ENCODE data around the gene TCF7L1. TPM values are rescaled to one million over a fixed set of nuclear protein-coding genes. Genes with fewer than 3 reads are reported as not detected.

Gene TCF7L1
- polyA plus RNA-seq (2013), result 0.51 TPM

DNA sequence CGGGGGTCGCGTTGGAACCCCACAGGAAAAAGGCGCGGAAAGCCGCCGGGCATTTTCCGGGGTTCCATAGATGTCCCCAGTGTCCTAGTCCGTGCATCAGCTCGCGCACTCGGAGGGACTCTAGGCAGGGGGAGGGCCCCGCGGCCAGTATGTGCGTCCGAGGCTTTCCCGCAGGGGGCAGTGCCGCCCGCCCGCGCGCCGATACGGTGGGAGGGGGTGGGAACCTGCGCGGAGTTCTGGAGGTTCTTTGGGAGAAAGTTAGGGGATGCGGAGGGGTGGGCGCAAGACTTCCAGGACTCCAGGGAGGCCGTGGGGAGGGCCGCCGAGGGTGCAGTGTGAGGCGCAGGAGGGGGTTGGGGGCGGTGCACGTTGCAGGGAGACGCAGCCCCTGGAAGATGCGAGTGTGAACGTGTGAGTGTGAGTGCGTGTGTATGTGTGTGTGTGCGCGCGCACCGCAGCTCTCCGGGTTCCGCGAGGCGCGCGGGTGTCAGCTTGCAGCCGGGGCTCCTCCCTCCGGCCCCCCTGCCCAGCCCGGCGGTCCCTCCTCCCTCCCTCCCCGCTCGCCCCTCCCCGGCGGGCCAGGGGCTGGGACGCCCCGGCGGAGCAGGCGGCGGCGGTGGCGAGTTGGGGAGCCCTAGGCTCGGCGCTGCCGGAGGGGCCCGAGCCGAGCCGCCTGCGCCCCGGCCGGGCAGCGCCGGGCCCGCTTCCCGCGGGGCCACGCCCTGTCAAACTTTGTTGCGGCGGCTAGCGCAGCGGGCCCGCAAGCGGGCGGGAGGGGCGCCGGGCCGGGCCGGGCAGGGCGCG, at the start of gene TCF7L1:
TCF7L1 (plus strand) TSS at position 559 of the 804 bp plus-strand sequence. CDS start 293 bp downstream, outside the sequence.
- ChIA-PET POLR2A (no interaction called here), CTCF (interaction anchor here (0.5 to 2.9 kb wide), 7 partner anchors 8 to 165 kb away, joined by 3 to 9 read pairs (median 5); no protein-coding TSS in a partner anchor)
- H3K9me3 ChIP-seq (ENCODE audit: control extremely low read depth in 1 of 5, control insufficient read depth in 4 of 5, insufficient read depth in 2 of 5, low read depth in 1 of 5, low read length in 4 of 5), result no peaks in the 10 kb centered on the region
- H3K4me3 ChIP-seq (ENCODE audit: control insufficient read depth in 1 of 7, extremely low read depth in 1 of 7, insufficient read depth in 4 of 7, low read depth in 2 of 7, low read length in 6 of 7), result peak within 1 kb of the TSS; percentile 17 to 76 (median 61)
- peaks cover 12 to 71% (median 31%) of the 10 kb centered on the region in 5 experiments for H3K27me3 ChIP-seq (replicated peaks in 2 of 5; ENCODE audit: control insufficient read depth in 4 of 5, insufficient read depth in 5 of 5, low read length in 4 of 5)
- peak; percentile 47 to 74 (median 70) for DNase-seq
- WGBS (ENCODE audit: insufficient coverage), result under 1% methylated on average over 52 of the region's 91 CpGs
- no peaks in the 10 kb centered on the region for H3K36me3 ChIP-seq (ENCODE audit: control insufficient read depth in 4 of 4, insufficient read depth in 4 of 4, low read length in 3 of 4)
- peaks cover 0 to 26% (median 22%) of the 10 kb centered on the region in 4 experiments for H3K4me1 ChIP-seq (ENCODE audit: control extremely low read depth in 1 of 4, control insufficient read depth in 4 of 4, insufficient read depth in 4 of 4, low read length in 3 of 4)
- no peak within 1 kb of the TSS for H3K27ac ChIP-seq (ENCODE audit: insufficient read depth in 1 of 2, low read depth in 1 of 2, low read length in 2 of 2, poor library complexity in 1 of 2, severe bottlenecking in 2 of 2)

- ChIA-PET POLR2A (interaction anchor here (0.5 to 0.7 kb wide), 2 partner anchors 24 to 594 kb away, joined by 3 to 4 read pairs; no protein-coding TSS in a partner anchor), CTCF (interaction anchor here (1.4 kb wide), 1 partner anchor 213 kb away, joined by 3 read pairs; no protein-coding TSS in a partner anchor)
- Histone ChIP-seq H3K9me3 (ENCODE audit: control extremely low read depth in 1 of 5, control insufficient read depth in 4 of 5, insufficient read depth in 2 of 5, low read depth in 1 of 5, low read length in 4 of 5) (peaks cover 3 to 12% (median 8%) of the 10 kb centered on the region in 5 experiments), H3K27ac (ENCODE audit: insufficient read depth in 1 of 2, low read depth in 1 of 2, low read length in 2 of 2, poor library complexity in 1 of 2, severe bottlenecking in 2 of 2) (no peak overlapping the region), H3K4me1 (ENCODE audit: control extremely low read depth in 1 of 4, control insufficient read depth in 4 of 4, insufficient read depth in 4 of 4, low read length in 3 of 4) (no peaks in the 10 kb centered on the region), H3K4me3 (ENCODE audit: control insufficient read depth in 1 of 7, extremely low read depth in 1 of 7, insufficient read depth in 4 of 7, low read depth in 2 of 7, low read length in 6 of 7) (no peak overlapping the region), H3K36me3 (ENCODE audit: control insufficient read depth in 4 of 4, insufficient read depth in 4 of 4, low read length in 3 of 4) (no peaks in the 10 kb centered on the region), H3K27me3 (replicated peaks in 2 of 5; ENCODE audit: control insufficient read depth in 4 of 5, insufficient read depth in 5 of 5, low read length in 4 of 5) (peaks cover 0 to 3% (median 2%) of the 10 kb centered on the region in 5 experiments)
- WGBS (ENCODE audit: insufficient coverage), result 100% methylated on average over 1 of the region's 3 CpGs
- no peak for DNase-seq
Measured at GRCh38 chr2:85085563-85085962, 47.6 kb upstream of the TCF7L1 start.

DNA sequence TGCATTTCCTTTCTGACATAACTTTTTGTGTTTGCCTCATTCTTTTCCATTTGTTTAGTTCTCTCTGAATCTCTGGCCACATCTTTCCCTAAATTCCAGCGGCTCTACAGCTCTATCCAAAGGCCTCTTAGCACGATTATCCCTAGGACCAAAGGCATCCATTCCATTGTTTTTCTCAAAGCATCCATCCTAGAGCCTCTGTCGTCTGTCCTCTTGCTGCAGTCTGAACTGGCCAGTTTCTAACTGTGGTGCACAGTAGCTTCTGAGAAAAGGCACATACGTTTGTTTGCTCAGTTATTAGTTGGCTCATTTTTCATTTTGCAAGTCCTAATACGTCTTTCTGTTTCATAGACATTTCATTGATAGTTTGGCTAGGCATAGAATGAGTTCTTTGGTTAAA, 45.7 kb upstream of the TCF7L1 start:
- Histone ChIP-seq H3K4me1 (ENCODE audit: control extremely low read depth in 1 of 4, control insufficient read depth in 4 of 4, insufficient read depth in 4 of 4, low read length in 3 of 4) (no peaks in the 10 kb centered on the region), H3K27ac (ENCODE audit: insufficient read depth in 1 of 2, low read depth in 1 of 2, low read length in 2 of 2, poor library complexity in 1 of 2, severe bottlenecking in 2 of 2) (no peak overlapping the region), H3K9me3 (ENCODE audit: control extremely low read depth in 1 of 5, control insufficient read depth in 4 of 5, insufficient read depth in 2 of 5, low read depth in 1 of 5, low read length in 4 of 5) (peaks cover 0 to 6% (median 2%) of the 10 kb centered on the region in 5 experiments), H3K36me3 (ENCODE audit: control insufficient read depth in 4 of 4, insufficient read depth in 4 of 4, low read length in 3 of 4) (no peaks in the 10 kb centered on the region), H3K4me3 (ENCODE audit: control insufficient read depth in 1 of 7, extremely low read depth in 1 of 7, insufficient read depth in 4 of 7, low read depth in 2 of 7, low read length in 6 of 7) (no peak overlapping the region), H3K27me3 (replicated peaks in 2 of 5; ENCODE audit: control insufficient read depth in 4 of 5, insufficient read depth in 5 of 5, low read length in 4 of 5) (peaks cover 0 to 3% (median 2%) of the 10 kb centered on the region in 5 experiments)
- DNase-seq, result no peak
- ChIA-PET CTCF (interaction anchor here (0.7 kb wide), 1 partner anchor 26 kb away, joined by 3 read pairs; no protein-coding TSS in a partner anchor), POLR2A (no interaction called here)
- 96% methylated on average over 4 of the region's 5 CpGs for WGBS (ENCODE audit: insufficient coverage)

- CTCF ChIA-PET, result interaction anchor here (1.4 kb wide), 1 partner anchor 30 kb away, joined by 3 read pairs; no protein-coding TSS in a partner anchor
- no peak for DNase-seq
- WGBS (ENCODE audit: insufficient coverage), result 100% methylated on average over 2 of the region's 2 CpGs
- Histone ChIP-seq H3K36me3 (ENCODE audit: control insufficient read depth in 4 of 4, insufficient read depth in 4 of 4, low read length in 3 of 4) (no peaks in the 10 kb centered on the region), H3K9me3 (ENCODE audit: control extremely low read depth in 1 of 5, control insufficient read depth in 4 of 5, insufficient read depth in 2 of 5, low read depth in 1 of 5, low read length in 4 of 5) (peaks cover 0 to 3% (median 0%) of the 10 kb centered on the region in 5 experiments), H3K27me3 (replicated peaks in 2 of 5; ENCODE audit: control insufficient read depth in 4 of 5, insufficient read depth in 5 of 5, low read length in 4 of 5) (peaks cover 0 to 2% (median 0%) of the 10 kb centered on the region in 5 experiments), H3K4me1 (ENCODE audit: control extremely low read depth in 1 of 4, control insufficient read depth in 4 of 4, insufficient read depth in 4 of 4, low read length in 3 of 4) (no peaks in the 10 kb centered on the region), H3K27ac (ENCODE audit: insufficient read depth in 1 of 2, low read depth in 1 of 2, low read length in 2 of 2, poor library complexity in 1 of 2, severe bottlenecking in 2 of 2) (no peak overlapping the region), H3K4me3 (ENCODE audit: control insufficient read depth in 1 of 7, extremely low read depth in 1 of 7, insufficient read depth in 4 of 7, low read depth in 2 of 7, low read length in 6 of 7) (no peak overlapping the region)
- POLR2A ChIA-PET, result no interaction called here
Measured at GRCh38 chr2:85088921-85089320, 44.3 kb upstream of the TCF7L1 start.

- 83% methylated on average over 6 of the region's 6 CpGs for WGBS (ENCODE audit: insufficient coverage)
- Histone ChIP-seq H3K27me3 (replicated peaks in 2 of 5; ENCODE audit: control insufficient read depth in 4 of 5, insufficient read depth in 5 of 5, low read length in 4 of 5) (peaks cover 0 to 2% (median 0%) of the 10 kb centered on the region in 5 experiments), H3K4me3 (ENCODE audit: control insufficient read depth in 1 of 7, extremely low read depth in 1 of 7, insufficient read depth in 4 of 7, low read depth in 2 of 7, low read length in 6 of 7) (no peak overlapping the region), H3K36me3 (ENCODE audit: control insufficient read depth in 4 of 4, insufficient read depth in 4 of 4, low read length in 3 of 4) (no peaks in the 10 kb centered on the region), H3K9me3 (ENCODE audit: control extremely low read depth in 1 of 5, control insufficient read depth in 4 of 5, insufficient read depth in 2 of 5, low read depth in 1 of 5, low read length in 4 of 5) (peaks cover 0 to 3% (median 0%) of the 10 kb centered on the region in 5 experiments), H3K27ac (ENCODE audit: insufficient read depth in 1 of 2, low read depth in 1 of 2, low read length in 2 of 2, poor library complexity in 1 of 2, severe bottlenecking in 2 of 2) (no peak overlapping the region), H3K4me1 (ENCODE audit: control extremely low read depth in 1 of 4, control insufficient read depth in 4 of 4, insufficient read depth in 4 of 4, low read length in 3 of 4) (no peaks in the 10 kb centered on the region)
- ChIA-PET POLR2A (no interaction called here), CTCF (interaction anchor here (1.4 kb wide), 1 partner anchor 29 kb away, joined by 3 read pairs; no protein-coding TSS in a partner anchor)
- DNase-seq, result peak in 1 of 3 donors; percentile 10
Measured at GRCh38 chr2:85089585-85089984, 43.6 kb upstream of the TCF7L1 start.

DNA sequence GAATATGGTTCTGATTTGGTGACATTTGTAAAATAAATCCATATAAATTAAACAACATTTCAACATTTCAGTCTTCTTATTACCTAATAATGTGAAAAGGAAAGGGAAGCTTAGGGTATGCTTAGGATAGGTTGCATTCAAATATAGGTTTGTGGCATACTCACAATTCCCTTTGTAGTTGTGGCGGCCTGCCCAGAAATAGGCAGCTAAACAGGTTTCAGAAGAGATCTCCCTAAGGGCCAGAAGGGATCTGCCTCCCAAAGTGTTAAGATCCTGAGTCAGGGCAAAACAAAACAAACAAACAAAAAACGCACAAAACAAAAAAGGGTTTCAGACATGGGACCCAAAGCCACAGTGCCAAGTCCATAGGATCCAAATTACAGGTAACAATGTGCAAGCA, 41.4 kb upstream of the TCF7L1 start:
- CTCF ChIA-PET, result no interaction called here

GRCh38 chr2:85095094-85095493, 38.1 kb upstream of the TCF7L1 start:
- 89% methylated on average over 1 of the region's 2 CpGs for WGBS (ENCODE audit: insufficient coverage)
- Histone ChIP-seq H3K27me3 (replicated peaks in 2 of 5; ENCODE audit: control insufficient read depth in 4 of 5, insufficient read depth in 5 of 5, low read length in 4 of 5) (no peaks in the 10 kb centered on the region), H3K4me3 (ENCODE audit: control insufficient read depth in 1 of 7, extremely low read depth in 1 of 7, insufficient read depth in 4 of 7, low read depth in 2 of 7, low read length in 6 of 7) (no peak overlapping the region), H3K36me3 (ENCODE audit: control insufficient read depth in 4 of 4, insufficient read depth in 4 of 4, low read length in 3 of 4) (no peaks in the 10 kb centered on the region), H3K9me3 (ENCODE audit: control extremely low read depth in 1 of 5, control insufficient read depth in 4 of 5, insufficient read depth in 2 of 5, low read depth in 1 of 5, low read length in 4 of 5) (peaks cover 0 to 3% (median 0%) of the 10 kb centered on the region in 5 experiments), H3K4me1 (ENCODE audit: control extremely low read depth in 1 of 4, control insufficient read depth in 4 of 4, insufficient read depth in 4 of 4, low read length in 3 of 4) (no peaks in the 10 kb centered on the region), H3K27ac (ENCODE audit: insufficient read depth in 1 of 2, low read depth in 1 of 2, low read length in 2 of 2, poor library complexity in 1 of 2, severe bottlenecking in 2 of 2) (no peak overlapping the region)
- DNase-seq, result no peak
- ChIA-PET CTCF (no interaction called here), POLR2A (no interaction called here)

More for the DNA sequence above, 41.4 kb upstream of the TCF7L1 start:
- Histone ChIP-seq H3K9me3 (ENCODE audit: control extremely low read depth in 1 of 5, control insufficient read depth in 4 of 5, insufficient read depth in 2 of 5, low read depth in 1 of 5, low read length in 4 of 5) (peaks cover 0 to 3% (median 0%) of the 10 kb centered on the region in 5 experiments), H3K4me1 (ENCODE audit: control extremely low read depth in 1 of 4, control insufficient read depth in 4 of 4, insufficient read depth in 4 of 4, low read length in 3 of 4) (no peaks in the 10 kb centered on the region), H3K27me3 (replicated peaks in 2 of 5; ENCODE audit: control insufficient read depth in 4 of 5, insufficient read depth in 5 of 5, low read length in 4 of 5) (peaks cover 0 to 2% (median 0%) of the 10 kb centered on the region in 5 experiments), H3K36me3 (ENCODE audit: control insufficient read depth in 4 of 4, insufficient read depth in 4 of 4, low read length in 3 of 4) (no peaks in the 10 kb centered on the region), H3K4me3 (ENCODE audit: control insufficient read depth in 1 of 7, extremely low read depth in 1 of 7, insufficient read depth in 4 of 7, low read depth in 2 of 7, low read length in 6 of 7) (no peak overlapping the region), H3K27ac (ENCODE audit: insufficient read depth in 1 of 2, low read depth in 1 of 2, low read length in 2 of 2, poor library complexity in 1 of 2, severe bottlenecking in 2 of 2) (no peak overlapping the region)
- POLR2A ChIA-PET, result no interaction called here
- no peak for DNase-seq
- WGBS (ENCODE audit: insufficient coverage), result 100% methylated on average over 1 of the region's 2 CpGs

Measured in common myeloid progenitor, CD34-positive (primary cell).